Gastroesophageal sphincter (tissue), 3 donors: ENCODE results near the gene ARID3A.

ENCODE experiments used
- CTCF ChIP-seq, 4 experiments: fragments of 200-600 bp in 2 of 4; fragments of 450-650 bp in 2 of 4; sonication (generic) in 1 of 4; IDR thresholded peaks; one replicate each; pipeline ENCODE4 v1.5.1; 2017 to 2019; ENCODE audit warnings: antibody characterized with exemption in 4 of 4, mild to moderate bottlenecking in 2 of 4, moderate library complexity in 2 of 4
- EP300 ChIP-seq: sonication (generic); formaldehyde crosslinking; IDR thresholded peaks from one replicate; pipeline ENCODE4 v1.6.1; 2017; ENCODE audit warnings: antibody characterized with exemption, mild to moderate bottlenecking
- POLR2A ChIP-seq, 2 donors: fragments of 450-650 bp; IDR thresholded peaks; one replicate each; pipeline ENCODE4 v1.6.1; 2017; ENCODE audit warnings: antibody characterized with exemption in 2 of 2, mild to moderate bottlenecking in 2 of 2, moderate library complexity in 1 of 2
- POLR2AphosphoS5 ChIP-seq: sonication (generic); formaldehyde crosslinking; IDR thresholded peaks from one replicate; pipeline ENCODE4 v1.6.1; 2017; ENCODE audit warnings: antibody characterized with exemption

DNA sequence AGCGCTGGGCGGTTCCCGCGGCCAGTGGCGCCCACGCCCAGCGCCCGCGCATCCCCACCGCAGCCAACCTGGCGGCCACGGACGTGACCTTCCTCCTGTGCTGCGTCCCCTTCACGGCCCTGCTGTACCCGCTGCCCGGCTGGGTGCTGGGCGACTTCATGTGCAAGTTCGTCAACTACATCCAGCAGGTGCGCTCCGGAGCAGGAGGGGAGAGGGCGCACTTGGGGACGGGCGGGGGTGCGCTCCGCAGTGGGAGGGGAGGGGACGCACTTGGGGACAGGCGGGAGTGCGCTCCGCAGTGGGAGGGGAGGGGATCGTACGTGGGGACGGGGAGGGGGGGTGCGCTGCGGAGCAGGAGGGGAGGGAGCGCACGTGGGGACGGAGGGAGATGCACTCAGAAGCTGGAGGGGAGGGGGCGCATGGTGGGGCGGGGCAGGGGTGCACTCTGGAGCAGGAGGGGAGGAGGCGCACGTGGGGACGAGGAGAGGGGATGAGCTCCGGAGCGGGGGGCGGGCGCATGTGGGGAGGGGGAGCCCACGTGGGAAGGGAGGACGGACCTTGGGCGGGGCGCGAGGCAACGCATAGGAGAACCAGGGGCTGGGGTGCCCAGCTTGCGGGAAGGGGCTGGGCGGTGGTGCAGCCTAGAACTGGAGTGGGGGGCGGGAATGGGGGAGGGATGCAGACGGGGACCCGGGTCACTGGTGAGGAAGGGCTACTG is 7.2 kb upstream of the ARID3A start:
- TF ChIP-seq EP300 (no peak), CTCF (IDR thresholded peaks at IDR 0.05) (no peak), POLR2AphosphoS5 (no peak), POLR2A (IDR thresholded peaks at IDR 0.05) (no peak)
